Measurements from ENCODE around the gene NRP2. TPM values are rescaled to one million over a fixed set of nuclear protein-coding genes. Genes with fewer than 3 reads are reported as not detected.
A peak's percentile ranks its signal among the peaks of the same experiment; 100 is the strongest.

The NRP2 gene
- total RNA-seq, 1 experiment from 2014 or later, result 18.3 TPM

DNA sequence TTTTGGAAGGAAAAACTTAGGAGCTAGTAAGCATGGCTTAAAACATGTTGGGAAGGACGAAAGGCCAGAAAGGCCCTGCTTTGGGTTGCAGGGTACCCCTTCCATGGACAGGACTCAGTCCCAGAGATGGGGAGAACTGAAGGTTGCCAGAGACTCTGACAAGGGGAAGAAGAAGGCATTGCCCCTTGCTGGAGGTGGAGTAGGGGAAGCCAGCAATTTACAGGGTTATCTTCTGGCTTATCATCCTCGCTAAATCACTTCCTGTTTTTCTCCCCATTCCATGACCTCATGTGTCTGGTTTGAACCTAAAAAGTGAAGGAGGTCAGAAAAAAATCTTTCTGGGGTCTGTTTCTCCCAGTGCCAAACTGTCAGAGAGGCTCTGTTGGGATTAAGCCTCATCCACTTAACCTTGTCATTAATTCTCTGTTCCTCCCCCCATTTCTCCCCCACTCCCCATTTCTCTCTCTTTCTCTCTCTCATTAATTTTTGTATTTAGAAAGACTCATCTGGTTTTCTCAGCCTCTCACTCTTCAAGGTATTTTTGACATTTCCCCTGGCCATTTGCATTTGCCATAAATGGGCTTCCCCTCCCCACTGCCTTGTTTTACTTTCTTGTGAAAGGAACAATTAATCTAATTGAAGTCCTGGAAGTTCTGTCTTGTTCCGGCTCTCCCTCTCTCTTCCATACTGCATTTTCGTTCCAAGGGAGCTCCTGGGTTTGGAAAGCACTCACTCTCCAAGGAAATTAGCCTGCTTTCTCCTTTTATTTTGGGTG is 17.4 kb downstream of the NRP2 start:
- no peak overlapping the region for H3K4me2 ChIP-seq (ENCODE audit: low read length)
- no peaks in the 10 kb centered on the region for H3K36me3 ChIP-seq (ENCODE audit: low read depth, low read length)
- no peak for TF ChIP-seq EZH2 (IDR thresholded peaks at IDR 0.05; ENCODE audit: low read length, unreplicated experiment)
- no peak for TF ChIP-seq EZH2phosphoT487 (IDR thresholded peaks at IDR 0.05; ENCODE audit: borderline replicate concordance, low read length)
- TF ChIP-seq, protein P1, sequence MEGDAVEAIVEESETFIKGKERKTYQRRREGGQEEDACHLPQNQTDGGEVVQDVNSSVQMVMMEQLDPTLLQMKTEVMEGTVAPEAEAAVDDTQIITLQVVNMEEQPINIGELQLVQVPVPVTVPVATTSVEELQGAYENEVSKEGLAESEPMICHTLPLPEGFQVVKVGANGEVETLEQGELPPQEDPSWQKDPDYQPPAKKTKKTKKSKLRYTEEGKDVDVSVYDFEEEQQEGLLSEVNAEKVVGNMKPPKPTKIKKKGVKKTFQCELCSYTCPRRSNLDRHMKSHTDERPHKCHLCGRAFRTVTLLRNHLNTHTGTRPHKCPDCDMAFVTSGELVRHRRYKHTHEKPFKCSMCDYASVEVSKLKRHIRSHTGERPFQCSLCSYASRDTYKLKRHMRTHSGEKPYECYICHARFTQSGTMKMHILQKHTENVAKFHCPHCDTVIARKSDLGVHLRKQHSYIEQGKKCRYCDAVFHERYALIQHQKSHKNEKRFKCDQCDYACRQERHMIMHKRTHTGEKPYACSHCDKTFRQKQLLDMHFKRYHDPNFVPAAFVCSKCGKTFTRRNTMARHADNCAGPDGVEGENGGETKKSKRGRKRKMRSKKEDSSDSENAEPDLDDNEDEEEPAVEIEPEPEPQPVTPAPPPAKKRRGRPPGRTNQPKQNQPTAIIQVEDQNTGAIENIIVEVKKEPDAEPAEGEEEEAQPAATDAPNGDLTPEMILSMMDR (conservative IDR thresholded peaks at IDR 0.05; ENCODE audit: low read depth, low read length), result no peak
- H3K27ac ChIP-seq (ENCODE audit: low read length), result peak overlapping the region; percentile 49
- no peaks in the 10 kb centered on the region for H3K79me2 ChIP-seq (ENCODE audit: low read length)
- no peaks in the 10 kb centered on the region for H3F3A ChIP-seq (ENCODE audit: low read length, unreplicated experiment)
- ChIA-PET POLR2A (ENCODE audit: unreplicated experiment) (no interaction called here), CTCF (no interaction called here)
- BruUV-seq (replicated peaks), result no TSS peak
- H3K27me3 ChIP-seq (ENCODE audit: low read length), result no peaks in the 10 kb centered on the region
- peaks cover 30% of the 10 kb centered on the region for H3K4me1 ChIP-seq (ENCODE audit: insufficient read depth, low read length)
- H3K9me2 ChIP-seq (replicated peaks; ENCODE audit: low read length), result no peaks in the 10 kb centered on the region
- DNase-seq (no peak), ATAC-seq (no peak)
- no peak overlapping the region for H2AFZ ChIP-seq (ENCODE audit: low read length)
- H3K9ac ChIP-seq (ENCODE audit: low read length), result no peak overlapping the region
- H3K9me3 ChIP-seq (ENCODE audit: low read length), result no peaks in the 10 kb centered on the region
- no peaks in the 10 kb centered on the region for H4K20me1 ChIP-seq (ENCODE audit: low read length)
- intact Hi-C loops (cut with micrococcal nuclease), result loop anchor here (5.0 kb wide), 1 partner anchor 113 kb away; no protein-coding TSS in a partner anchor
- H3K4me3 ChIP-seq (ENCODE audit: low read length), result no peak overlapping the region

DNA sequence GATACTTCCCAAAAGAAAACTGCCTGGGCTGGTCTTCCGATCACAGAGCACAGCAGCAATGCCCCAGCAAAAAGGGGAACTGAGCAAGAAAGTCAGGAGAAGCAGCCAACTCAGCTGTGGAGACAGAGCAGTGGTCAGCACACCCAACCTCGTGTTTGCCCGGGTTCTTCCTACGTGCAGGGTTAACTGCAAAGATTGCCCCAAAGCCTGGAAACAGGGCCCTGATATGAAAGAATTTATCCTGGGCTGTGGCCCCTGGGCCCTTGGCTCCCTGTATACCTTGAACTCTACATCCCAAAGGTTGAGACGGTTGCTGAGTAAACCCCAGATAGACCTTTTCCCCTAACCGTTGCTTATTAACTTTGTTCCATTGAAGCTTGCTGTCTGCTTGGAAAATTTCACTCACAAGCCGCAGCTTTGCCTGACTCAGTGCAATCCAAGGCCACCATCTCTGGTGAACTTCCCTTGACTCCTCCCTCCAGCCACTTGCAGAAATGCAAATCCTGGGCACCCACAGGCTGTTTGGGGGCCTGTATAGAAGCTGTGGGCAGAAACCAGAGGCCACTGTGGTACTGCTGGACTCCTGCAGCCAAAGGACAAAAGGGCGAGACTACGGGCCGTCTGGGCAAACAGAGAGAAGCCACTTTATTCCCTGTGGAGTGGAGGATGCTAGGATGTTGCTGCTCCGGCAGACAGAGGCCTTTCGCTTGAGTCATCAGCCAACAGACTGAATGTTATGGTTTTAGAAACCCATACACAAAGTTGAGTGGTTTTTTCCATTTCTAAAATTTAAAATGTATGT is 18.2 kb downstream of the NRP2 start:
- intact Hi-C loops (cut with micrococcal nuclease), result loop anchor here (5.0 kb wide), 1 partner anchor 112 kb away; no protein-coding TSS in a partner anchor
- Histone ChIP-seq H3K36me3 (ENCODE audit: low read depth, low read length) (no peaks in the 10 kb centered on the region), H3F3A (ENCODE audit: low read length, unreplicated experiment) (no peaks in the 10 kb centered on the region), H3K79me2 (ENCODE audit: low read length) (no peaks in the 10 kb centered on the region), H3K4me2 (ENCODE audit: low read length) (peak overlapping the region; percentile 21; the same call in 1 of the 2 replicates), H3K4me1 (ENCODE audit: insufficient read depth, low read length) (peaks cover 30% of the 10 kb centered on the region), H4K20me1 (ENCODE audit: low read length) (no peaks in the 10 kb centered on the region), H3K9me3 (ENCODE audit: low read length) (no peaks in the 10 kb centered on the region), H3K27ac (ENCODE audit: low read length) (peak overlapping the region; percentile 49), H3K9ac (ENCODE audit: low read length) (no peak overlapping the region), H2AFZ (ENCODE audit: low read length) (no peak overlapping the region), H3K4me3 (ENCODE audit: low read length) (no peak overlapping the region), H3K27me3 (ENCODE audit: low read length) (no peaks in the 10 kb centered on the region), H3K9me2 (replicated peaks; ENCODE audit: low read length) (no peaks in the 10 kb centered on the region)
- TF ChIP-seq EZH2phosphoT487 (IDR thresholded peaks at IDR 0.05; ENCODE audit: borderline replicate concordance, low read length) (no peak), EZH2 (IDR thresholded peaks at IDR 0.05; ENCODE audit: low read length, unreplicated experiment) (no peak)
- TF ChIP-seq, protein P1 (conservative IDR thresholded peaks at IDR 0.05; ENCODE audit: low read depth, low read length), result no peak
- CTCF ChIA-PET, result no interaction called here
- ATAC-seq, result peak; percentile 80
- BruUV-seq (replicated peaks), result no TSS peak
- POLR2A ChIA-PET (ENCODE audit: unreplicated experiment), result no interaction called here
- DNase-seq, result peak; percentile 62
